ENCODE measurements around the gene ZYG11A.

DNA sequence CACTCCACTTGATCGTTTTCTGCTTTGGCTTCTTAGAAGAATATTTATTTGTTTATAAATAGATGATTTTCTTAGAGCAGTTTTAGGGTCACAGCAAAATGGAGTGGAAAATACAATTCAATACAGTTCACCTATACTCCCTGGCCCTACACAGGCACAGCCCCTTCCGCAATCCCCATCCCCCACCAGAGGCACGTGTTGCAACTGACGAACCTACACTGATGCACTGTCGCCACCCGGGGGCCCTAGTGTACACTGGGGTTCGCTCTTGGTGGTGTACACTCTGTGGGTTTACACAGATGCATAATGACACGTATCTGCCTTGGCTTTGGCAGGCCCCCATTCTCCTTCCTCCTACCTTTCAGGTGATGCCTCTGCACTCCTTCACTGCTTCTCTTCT, 71.0 kb downstream of the ZYG11A start:
- no peak for TF ChIP-seq GABPA (IDR thresholded peaks at IDR 0.05 in 1 of 2, conservative IDR thresholded peaks at IDR 0.05 in 1 of 2)
- TF ChIP-seq, protein P1, sequence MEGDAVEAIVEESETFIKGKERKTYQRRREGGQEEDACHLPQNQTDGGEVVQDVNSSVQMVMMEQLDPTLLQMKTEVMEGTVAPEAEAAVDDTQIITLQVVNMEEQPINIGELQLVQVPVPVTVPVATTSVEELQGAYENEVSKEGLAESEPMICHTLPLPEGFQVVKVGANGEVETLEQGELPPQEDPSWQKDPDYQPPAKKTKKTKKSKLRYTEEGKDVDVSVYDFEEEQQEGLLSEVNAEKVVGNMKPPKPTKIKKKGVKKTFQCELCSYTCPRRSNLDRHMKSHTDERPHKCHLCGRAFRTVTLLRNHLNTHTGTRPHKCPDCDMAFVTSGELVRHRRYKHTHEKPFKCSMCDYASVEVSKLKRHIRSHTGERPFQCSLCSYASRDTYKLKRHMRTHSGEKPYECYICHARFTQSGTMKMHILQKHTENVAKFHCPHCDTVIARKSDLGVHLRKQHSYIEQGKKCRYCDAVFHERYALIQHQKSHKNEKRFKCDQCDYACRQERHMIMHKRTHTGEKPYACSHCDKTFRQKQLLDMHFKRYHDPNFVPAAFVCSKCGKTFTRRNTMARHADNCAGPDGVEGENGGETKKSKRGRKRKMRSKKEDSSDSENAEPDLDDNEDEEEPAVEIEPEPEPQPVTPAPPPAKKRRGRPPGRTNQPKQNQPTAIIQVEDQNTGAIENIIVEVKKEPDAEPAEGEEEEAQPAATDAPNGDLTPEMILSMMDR (IDR thresholded peaks at IDR 0.05; ENCODE audit: low read depth, low read length, missing input control): peak; percentile 19
- no peak for TF ChIP-seq NR2F2 (IDR thresholded peaks at IDR 0.05)
- TF ChIP-seq, protein P2, sequence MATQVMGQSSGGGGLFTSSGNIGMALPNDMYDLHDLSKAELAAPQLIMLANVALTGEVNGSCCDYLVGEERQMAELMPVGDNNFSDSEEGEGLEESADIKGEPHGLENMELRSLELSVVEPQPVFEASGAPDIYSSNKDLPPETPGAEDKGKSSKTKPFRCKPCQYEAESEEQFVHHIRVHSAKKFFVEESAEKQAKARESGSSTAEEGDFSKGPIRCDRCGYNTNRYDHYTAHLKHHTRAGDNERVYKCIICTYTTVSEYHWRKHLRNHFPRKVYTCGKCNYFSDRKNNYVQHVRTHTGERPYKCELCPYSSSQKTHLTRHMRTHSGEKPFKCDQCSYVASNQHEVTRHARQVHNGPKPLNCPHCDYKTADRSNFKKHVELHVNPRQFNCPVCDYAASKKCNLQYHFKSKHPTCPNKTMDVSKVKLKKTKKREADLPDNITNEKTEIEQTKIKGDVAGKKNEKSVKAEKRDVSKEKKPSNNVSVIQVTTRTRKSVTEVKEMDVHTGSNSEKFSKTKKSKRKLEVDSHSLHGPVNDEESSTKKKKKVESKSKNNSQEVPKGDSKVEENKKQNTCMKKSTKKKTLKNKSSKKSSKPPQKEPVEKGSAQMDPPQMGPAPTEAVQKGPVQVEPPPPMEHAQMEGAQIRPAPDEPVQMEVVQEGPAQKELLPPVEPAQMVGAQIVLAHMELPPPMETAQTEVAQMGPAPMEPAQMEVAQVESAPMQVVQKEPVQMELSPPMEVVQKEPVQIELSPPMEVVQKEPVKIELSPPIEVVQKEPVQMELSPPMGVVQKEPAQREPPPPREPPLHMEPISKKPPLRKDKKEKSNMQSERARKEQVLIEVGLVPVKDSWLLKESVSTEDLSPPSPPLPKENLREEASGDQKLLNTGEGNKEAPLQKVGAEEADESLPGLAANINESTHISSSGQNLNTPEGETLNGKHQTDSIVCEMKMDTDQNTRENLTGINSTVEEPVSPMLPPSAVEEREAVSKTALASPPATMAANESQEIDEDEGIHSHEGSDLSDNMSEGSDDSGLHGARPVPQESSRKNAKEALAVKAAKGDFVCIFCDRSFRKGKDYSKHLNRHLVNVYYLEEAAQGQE (IDR thresholded peaks at IDR 0.05): no peak

Measured in liver (tissue), 3 donors.